GM12878 (cell line): Measurements from ENCODE around the gene TRIM46. TPM values are rescaled to one million over a fixed set of nuclear protein-coding genes. Genes with fewer than 3 reads are reported as not detected.

Experiments used
- ATAC-seq: fragments of 200-7000 bp; cut with Tn5 transposase; 3 replicates; pipeline ENCODE4 v1.9.1; 2020; ENCODE audit warnings: mild to moderate bottlenecking, moderate library complexity
- BruUV-seq: library from RNA; stranded (reverse); fragments of 400-500 nt; replicated peaks from 2 replicates; lab custom pipeline; 2021; lab: Mats Ljungman, UMichigan
- CTCF ChIA-PET: fragments of 300-600 bp; sonication (Branson Sonifier 250); formaldehyde crosslinking; extraction: SDS; loops from one replicate; lab custom pipeline; 2021; ENCODE audit warnings: inconsistent platforms; lab: Yijun Ruan, JAX
- POLR2A ChIA-PET: fragments of 350-600 bp; formaldehyde crosslinking; extraction: SDS; loops from one replicate; lab custom pipeline; 2021; ENCODE audit warnings: inconsistent platforms; lab: Charles Lee
- RAD21 ChIA-PET: fragments of 300-600 bp; sonication (Branson Sonifier 250); formaldehyde crosslinking; loops from one replicate; lab custom pipeline; 2023; ENCODE audit warnings: antibody characterized with exemption; ENCODE audit not compliant: unreplicated experiment; lab: Charles Lee
- SMC1A ChIA-PET: fragments of 300-600 bp; sonication (Branson Sonifier 250); formaldehyde crosslinking; loops from one replicate; lab custom pipeline; 2023; ENCODE audit not compliant: unreplicated experiment, uncharacterized antibody; lab: Charles Lee
- DNase-seq: peaks from one replicate; pipeline ENCODE4 v3.0.0-alpha.2; 2011; ENCODE audit warnings: low read depth, low spot score
- FAIRE-seq: peaks from 3 replicates; lab custom pipeline; 2011; peaks lifted over from hg19 to GRCh38; lab: Jason Lieb, UNC
- H2AFZ ChIP-seq: 2 replicates; pipeline ENCODE4 v1.6.0; 2011; ENCODE audit warnings: low read depth, low read length, control low read depth; ENCODE audit not compliant: control insufficient read depth
- H3K27ac ChIP-seq: 2 replicates; pipeline ENCODE4 v1.5.1; 2011; ENCODE audit warnings: control low read depth; ENCODE audit not compliant: control insufficient read depth, insufficient read depth
- H3K27me3 ChIP-seq, 2 experiments: replicated peaks in 1 of 2; 2 replicates each; pipeline versions ENCODE4 v1.6.0 to v1.6.1; 2011; ENCODE audit warnings: low read length in 1 of 2; ENCODE audit not compliant: control insufficient read depth in 2 of 2, insufficient read depth in 2 of 2
- H3K36me3 ChIP-seq, 2 experiments: 2 replicates each; pipeline ENCODE4 v1.5.1; 2011; ENCODE audit warnings: low read length in 1 of 2; ENCODE audit not compliant: control insufficient read depth in 2 of 2, insufficient read depth in 2 of 2
- H3K4me1 ChIP-seq: 2 replicates; pipeline ENCODE4 v1.6.1; 2011; ENCODE audit warnings: mild to moderate bottlenecking, low read length, moderate library complexity, mixed read lengths; ENCODE audit not compliant: control insufficient read depth, insufficient read depth
- H3K4me2 ChIP-seq: 2 replicates; pipeline ENCODE4 v1.6.0; 2011; ENCODE audit warnings: control low read depth; ENCODE audit not compliant: control insufficient read depth, insufficient read depth
- H3K4me3 ChIP-seq: fragments of 200-600 bp; sonication (generic); 2 replicates; pipeline ENCODE4 v1.5.1; 2016
- H3K79me2 ChIP-seq: 2 replicates; pipeline ENCODE4 v1.6.0; 2011; ENCODE audit warnings: low read length; ENCODE audit not compliant: control insufficient read depth, insufficient read depth
- H3K9ac ChIP-seq: 2 replicates; pipeline ENCODE4 v1.8.0; 2011; ENCODE audit warnings: low read length, control low read depth, mixed read lengths; ENCODE audit not compliant: control insufficient read depth, insufficient read depth
- H3K9me3 ChIP-seq: replicated peaks from 3 replicates; pipeline ENCODE4 v1.5.1; 2011; ENCODE audit warnings: mild to moderate bottlenecking, low read length; ENCODE audit not compliant: control insufficient read depth, insufficient read depth
- H4K20me1 ChIP-seq: 2 replicates; pipeline ENCODE4 v1.6.0; 2011; ENCODE audit not compliant: control insufficient read depth, insufficient read depth
- FOS ChIP-seq: IDR thresholded peaks from 3 replicates; pipeline ENCODE4 v1.6.1; 2011; ENCODE audit warnings: borderline replicate concordance; ENCODE audit not compliant: insufficient read length; ENCODE audit errors: extremely low read depth
- IKZF1 ChIP-seq: fragments of 450-650 bp; conservative IDR thresholded peaks from 2 replicates; pipeline ENCODE4 v1.6.1; 2017; ENCODE audit warnings: antibody characterized with exemption, mild to moderate bottlenecking
- KDM1A ChIP-seq: fragments of 200-600 bp; sonication (generic); IDR thresholded peaks from 2 replicates; pipeline ENCODE4 v1.6.1; 2016; ENCODE audit warnings: borderline replicate concordance
- MAX ChIP-seq: IDR thresholded peaks from 2 replicates; pipeline ENCODE4 v1.6.1; 2012; ENCODE audit warnings: low read depth, low read length, improper control_type of control experiment
- NFYB ChIP-seq: IDR thresholded peaks from 2 replicates; pipeline ENCODE4 v1.6.1; 2011; ENCODE audit warnings: low read depth, mild to moderate bottlenecking, low read length, improper control_type of control experiment, moderate library complexity; ENCODE audit not compliant: insufficient read depth
- NR2C1 ChIP-seq: fragments of 450-650 bp; IDR thresholded peaks from 2 replicates; pipeline ENCODE4 v1.6.1; 2017; ENCODE audit warnings: antibody characterized with exemption, mild to moderate bottlenecking, moderate library complexity
- NR2C2 ChIP-seq: IDR thresholded peaks from 2 replicates; pipeline ENCODE4 v1.6.1; 2011; ENCODE audit warnings: borderline replicate concordance, low read depth; ENCODE audit not compliant: control insufficient read depth, insufficient read length
- RAD51 ChIP-seq: fragments of 450-650 bp; IDR thresholded peaks from 2 replicates; pipeline ENCODE4 v1.6.1; 2016; ENCODE audit warnings: moderate library complexity, mild to moderate bottlenecking, inconsistent platforms
- RCOR1 ChIP-seq: conservative IDR thresholded peaks from 2 replicates; pipeline ENCODE4 v1.6.1; 2012; ENCODE audit warnings: low read depth, low read length, improper control_type of control experiment
- SMAD5 ChIP-seq: IDR thresholded peaks from 2 replicates; pipeline ENCODE4 v1.6.1; 2016; ENCODE audit warnings: antibody characterized with exemption, low read depth
- TCF3 ChIP-seq: IDR thresholded peaks from 2 replicates; pipeline ENCODE4 v1.6.1; 2012; ENCODE audit warnings: low read depth, mild to moderate bottlenecking, low read length, borderline replicate concordance; ENCODE audit not compliant: insufficient read depth
- YBX1 ChIP-seq: fragments of 450-650 bp; IDR thresholded peaks from 2 replicates; pipeline ENCODE4 v1.6.1; 2016; ENCODE audit warnings: antibody characterized with exemption
- WGBS: methylation state at CpG from one replicate; pipeline ENCODE4 v1.1.6; 2016; ENCODE audit warnings: low lambda C conversion rate; ENCODE audit not compliant: insufficient replicate concordance, insufficient coverage; ENCODE audit errors: missing lambda C conversion rate; 5-methylcytosine and 5-hydroxymethylcytosine counted together
- in situ Hi-C: fragments of 300-500 bp; cut with MboI; formaldehyde crosslinking; loops from 9 replicates; pipeline ENCODE4 v1.14.3; 2018; ENCODE audit warnings: mixed read lengths
- intact Hi-C: fragments of 100-400 bp; cut with micrococcal nuclease; formaldehyde crosslinking; loops from one replicate; pipeline ENCODE4 v1.14.2; 2022; ENCODE audit not compliant: unreplicated experiment
- polyA plus RNA-seq, 11 experiments: library from polyadenylated mRNA; depleted of rRNA in 4 of 11; unstranded in 6 of 11; stranded (reverse) in 5 of 11; fragments of >200 nt; fragmentation: Nextera tagmentation in 4 of 11; fragmentation: Illumina TruSeq in 1 of 11; extraction: Ambion mirVana in 4 of 11; extraction: Trizol in 1 of 11; gene quantifications; 1 replicate in 1 of 11; 2 replicates in 10 of 11; pipeline versions ENCODE4 v1.2.1 to v1.2.3, GENCODE V29; 2011 to 2016; ENCODE audit warnings: inconsistent platforms in 2 of 11, missing spikeins in 2 of 11, low read depth in 1 of 11
- total RNA-seq, 4 experiments: library from RNA; depleted of rRNA in 3 of 4; stranded (reverse); fragments of >200 nt in 3 of 4; fragmentation: Illumina TruSeq in 1 of 4; extraction: Trizol in 1 of 4; gene quantifications; 2 replicates each; pipeline versions ENCODE4 v1.2.1 to v1.2.3, GENCODE V29; 2013 to 2021
- TF ChIP-seq, protein P1 (sequence below): fragments of 450-650 bp; IDR thresholded peaks from 2 replicates; pipeline ENCODE4 v1.6.1; 2017; ENCODE audit warnings: low read depth, mild to moderate bottlenecking, moderate library complexity
- TF ChIP-seq, protein P2 (sequence below), 3 experiments: IDR thresholded peaks in 2 of 3; conservative IDR thresholded peaks in 1 of 3; 2 replicates each; pipeline ENCODE4 v1.5.1; 2011; ENCODE audit warnings: low read depth in 3 of 3, low read length in 3 of 3, mild to moderate bottlenecking in 3 of 3, control low read depth in 2 of 3, moderate library complexity in 2 of 3, inconsistent platforms in 1 of 3, mixed read lengths in 1 of 3; ENCODE audit not compliant: control insufficient read depth in 2 of 3, insufficient read depth in 1 of 3; ENCODE audit errors: extremely low read depth in 1 of 3

TRIM46 gene
- total and polyA plus RNA-seq, 10 of the 15 experiments (the other 5 are each of a cell fraction or from before 2014, with no cell fraction given): 0.08 to 3.1 (median 0.97) TPM

GRCh38 chr1:155208541-155209311 lies 35.1 kb downstream of the TRIM46 start, which contains the start of gene MTX1 (continued):
- TF ChIP-seq YBX1: no peak
- TF ChIP-seq KDM1A: no peak
- 0 out of 2 replicates have a peak, but pooled peaks have one; percentile 13 for TF ChIP-seq TCF3
- TF ChIP-seq RAD51: no peak
- TF ChIP-seq NFYB: no peak
- TF ChIP-seq MAX: 0 out of 2 replicates have a peak, but pooled peaks have one; percentile 17
- TF ChIP-seq FOS: no peak
- peak; percentile 82 for TF ChIP-seq IKZF1
- TF ChIP-seq, all 136 proteins: peak for 47

- WGBS: 16% methylated on average over 13 of the region's 13 CpGs
- H2AFZ ChIP-seq: peak overlapping the region; percentile 74
- TF ChIP-seq RCOR1: no peak
- TF ChIP-seq, protein P1, sequence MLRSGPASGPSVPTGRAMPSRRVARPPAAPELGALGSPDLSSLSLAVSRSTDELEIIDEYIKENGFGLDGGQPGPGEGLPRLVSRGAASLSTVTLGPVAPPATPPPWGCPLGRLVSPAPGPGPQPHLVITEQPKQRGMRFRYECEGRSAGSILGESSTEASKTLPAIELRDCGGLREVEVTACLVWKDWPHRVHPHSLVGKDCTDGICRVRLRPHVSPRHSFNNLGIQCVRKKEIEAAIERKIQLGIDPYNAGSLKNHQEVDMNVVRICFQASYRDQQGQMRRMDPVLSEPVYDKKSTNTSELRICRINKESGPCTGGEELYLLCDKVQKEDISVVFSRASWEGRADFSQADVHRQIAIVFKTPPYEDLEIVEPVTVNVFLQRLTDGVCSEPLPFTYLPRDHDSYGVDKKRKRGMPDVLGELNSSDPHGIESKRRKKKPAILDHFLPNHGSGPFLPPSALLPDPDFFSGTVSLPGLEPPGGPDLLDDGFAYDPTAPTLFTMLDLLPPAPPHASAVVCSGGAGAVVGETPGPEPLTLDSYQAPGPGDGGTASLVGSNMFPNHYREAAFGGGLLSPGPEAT: peak; percentile 94
- TF ChIP-seq, protein P2, sequence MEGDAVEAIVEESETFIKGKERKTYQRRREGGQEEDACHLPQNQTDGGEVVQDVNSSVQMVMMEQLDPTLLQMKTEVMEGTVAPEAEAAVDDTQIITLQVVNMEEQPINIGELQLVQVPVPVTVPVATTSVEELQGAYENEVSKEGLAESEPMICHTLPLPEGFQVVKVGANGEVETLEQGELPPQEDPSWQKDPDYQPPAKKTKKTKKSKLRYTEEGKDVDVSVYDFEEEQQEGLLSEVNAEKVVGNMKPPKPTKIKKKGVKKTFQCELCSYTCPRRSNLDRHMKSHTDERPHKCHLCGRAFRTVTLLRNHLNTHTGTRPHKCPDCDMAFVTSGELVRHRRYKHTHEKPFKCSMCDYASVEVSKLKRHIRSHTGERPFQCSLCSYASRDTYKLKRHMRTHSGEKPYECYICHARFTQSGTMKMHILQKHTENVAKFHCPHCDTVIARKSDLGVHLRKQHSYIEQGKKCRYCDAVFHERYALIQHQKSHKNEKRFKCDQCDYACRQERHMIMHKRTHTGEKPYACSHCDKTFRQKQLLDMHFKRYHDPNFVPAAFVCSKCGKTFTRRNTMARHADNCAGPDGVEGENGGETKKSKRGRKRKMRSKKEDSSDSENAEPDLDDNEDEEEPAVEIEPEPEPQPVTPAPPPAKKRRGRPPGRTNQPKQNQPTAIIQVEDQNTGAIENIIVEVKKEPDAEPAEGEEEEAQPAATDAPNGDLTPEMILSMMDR (IDR thresholded peaks at IDR 0.05 in 2 of 3, conservative IDR thresholded peaks at IDR 0.05 in 1 of 3; ENCODE audit: control insufficient read depth in 2 of 3, extremely low read depth in 1 of 3, insufficient read depth in 1 of 3, low read depth in 3 of 3, low read length in 3 of 3): no peak
- TF ChIP-seq NR2C1: no peak
- TF ChIP-seq NR2C2: peak; percentile 65
- no peak for TF ChIP-seq SMAD5
These were observed 35.7 kb downstream of the TRIM46 start for GRCh38 chr1:155209312-155209721.

More at GRCh38 chr1:155209312-155209721, 35.7 kb downstream of the TRIM46 start:
- H3K27me3 ChIP-seq: no peaks in the 10 kb centered on the region
- DNase-seq (no peak), ATAC-seq (no peak), FAIRE-seq (no peak)
- POLR2A ChIA-PET: interaction anchor here (0.7 to 5.1 kb wide), 7 partner anchors 15 to 114 kb away, joined by 3 to 84 read pairs (median 4); partner anchors contain the start of gene KRTCAP2
- H3K27ac ChIP-seq: peak overlapping the region; percentile 81
- H3K4me3 ChIP-seq: peak overlapping the region; percentile 98
- in situ Hi-C loops: no loop called here
- peak overlapping the region; percentile 99 for H3K4me2 ChIP-seq
- SMC1A ChIA-PET: interaction anchor here (1.2 to 4.0 kb wide), 2 partner anchors 16 kb away, joined by 5 to 89 read pairs; no protein-coding TSS in a partner anchor
- intact Hi-C loops: loop anchor here (5.0 kb wide), 2 partner anchors 33 to 383 kb away; a partner anchor contains a TSS
- peaks cover 10% of the 10 kb centered on the region for H3K79me2 ChIP-seq
- no peaks in the 10 kb centered on the region for H3K9me3 ChIP-seq
- RAD21 ChIA-PET: interaction anchor here (3.2 to 4.0 kb wide), 3 partner anchors 15 to 42 kb away, joined by 16 to 85 read pairs (median 24); no protein-coding TSS in a partner anchor
- H3K4me1 ChIP-seq: peaks cover 19% of the 10 kb centered on the region
- CTCF ChIA-PET: interaction anchor here (1.2 to 5.7 kb wide), 6 partner anchors 16 to 37 kb away, joined by 3 to 154 read pairs (median 16); partner anchors contain the start of gene KRTCAP2
- H3K9ac ChIP-seq: peak overlapping the region; percentile 90
- no peaks in the 10 kb centered on the region for H4K20me1 ChIP-seq
- TSS peak; percentile 83 for BruUV-seq
- H3K36me3 ChIP-seq: no peaks in the 10 kb centered on the region; a peak in 2 of 4 replicates
